Measurements from ENCODE around the gene MBD3L5. TPM values are rescaled to one million over a fixed set of nuclear protein-coding genes. Genes with fewer than 3 reads are reported as not detected.
"Not testable (repeated sequence)": the region's sequence is repeated elsewhere in the genome, so short reads cannot be mapped to it uniquely, and the experiment has no call there.

The MBD3L5 gene
- polyA plus RNA-seq, 3 donors = not detected

- not testable (repeated sequence) for DNase-seq (ENCODE audit: extremely low read depth in 1 of 11, low read depth in 9 of 11, low spot score in 4 of 11)
Observed at GRCh38 chr19:7041563-7041962, 11.2 kb downstream of the MBD3L5 start.

- DNase-seq (ENCODE audit: extremely low read depth in 1 of 11, low read depth in 9 of 11, low spot score in 4 of 11) = not testable (repeated sequence)
Observed at GRCh38 chr19:7049021-7049420, 18.6 kb downstream of the MBD3L5 start, which contains the start of gene MBD3L2. Gene MBD3L2, plus strand, starts transcription at chr19:7049321. Its CDS starts 53 bp downstream, at chr19:7049374.

DNA sequence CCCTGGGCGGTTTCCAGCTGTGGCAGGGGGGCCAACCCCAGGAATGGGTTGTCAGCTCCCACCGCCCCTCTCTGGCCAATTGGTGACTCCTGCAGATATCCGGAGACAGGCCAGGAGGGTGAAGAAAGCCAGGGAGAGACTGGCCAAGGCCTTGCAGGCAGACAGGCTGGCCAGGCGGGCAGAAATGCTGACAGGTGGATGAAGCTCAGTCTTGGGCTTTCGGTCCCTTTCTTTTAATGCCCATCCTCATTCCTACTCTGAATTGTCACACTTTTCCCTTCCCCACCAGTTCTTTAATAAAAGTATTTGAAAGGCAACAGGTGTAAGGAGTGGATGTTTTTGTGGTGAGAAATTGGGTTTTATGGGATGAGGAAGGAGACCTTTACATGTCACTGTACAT is 21.0 kb downstream of the MBD3L5 start:
- not testable (repeated sequence) for DNase-seq (ENCODE audit: extremely low read depth in 1 of 11, low read depth in 9 of 11, low spot score in 4 of 11)

- not testable (repeated sequence) for DNase-seq (ENCODE audit: extremely low read depth in 1 of 11, low read depth in 9 of 11, low spot score in 4 of 11)
Observed at GRCh38 chr19:7052896-7053295, 22.5 kb downstream of the MBD3L5 start.

- DNase-seq (ENCODE audit: extremely low read depth in 1 of 11, low read depth in 9 of 11, low spot score in 4 of 11) = not testable (repeated sequence)
Observed at GRCh38 chr19:7054635-7055368, 24.4 kb downstream of the MBD3L5 start.

DNA sequence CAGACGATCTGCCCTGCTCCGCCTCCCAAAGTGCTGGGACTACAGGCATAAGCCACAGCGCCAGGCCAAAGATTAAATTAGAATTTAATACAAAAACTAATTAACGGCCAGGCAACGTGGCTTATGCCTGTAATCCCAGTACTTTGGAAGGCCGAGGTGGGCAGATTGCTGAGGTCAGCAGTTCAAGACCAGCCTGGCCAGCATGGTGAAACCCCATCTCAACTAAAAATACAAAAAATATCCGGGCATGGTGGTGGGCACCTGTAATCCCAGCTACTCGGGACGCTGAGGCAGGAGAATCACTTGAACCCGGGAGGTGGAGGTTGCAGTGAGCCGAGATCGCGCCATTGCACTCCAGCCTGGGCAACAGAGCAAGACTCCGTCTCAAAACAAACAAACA is 25.3 kb downstream of the MBD3L5 start:
- DNase-seq (ENCODE audit: extremely low read depth in 1 of 11, low read depth in 9 of 11, low spot score in 4 of 11) = not testable (repeated sequence)

GRCh38 chr19:7056371-7056770 is 26.0 kb downstream of the MBD3L5 start:
- DNase-seq (ENCODE audit: extremely low read depth in 1 of 11, low read depth in 9 of 11, low spot score in 4 of 11) = not testable (repeated sequence)

DNA sequence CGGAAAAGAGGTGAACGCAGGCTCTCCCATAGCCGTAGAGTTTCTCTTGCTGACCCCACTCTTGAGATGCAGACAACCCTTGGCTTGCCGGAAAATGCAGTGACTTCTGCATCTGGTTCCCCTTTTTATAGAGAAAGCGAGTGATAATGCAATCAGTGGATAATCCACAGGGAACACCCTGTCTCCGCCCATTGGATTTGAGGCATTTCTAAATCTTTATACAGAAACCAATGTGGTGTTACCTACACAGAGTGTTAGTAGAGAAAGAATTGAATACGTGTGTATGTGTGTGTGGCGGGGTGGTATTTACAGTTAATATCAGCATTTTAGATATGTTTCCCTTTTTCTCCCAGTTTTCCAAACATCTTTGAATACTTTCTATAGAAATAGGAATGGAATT is 28.2 kb downstream of the MBD3L5 start, which contains the start of gene MBD3L3:
Gene MBD3L3 (minus strand): TSS at position 101 of the 400 bp plus-strand sequence. CDS start 71 bp downstream, at position 30.
- not testable (repeated sequence) for DNase-seq (ENCODE audit: extremely low read depth in 1 of 11, low read depth in 9 of 11, low spot score in 4 of 11)

DNA sequence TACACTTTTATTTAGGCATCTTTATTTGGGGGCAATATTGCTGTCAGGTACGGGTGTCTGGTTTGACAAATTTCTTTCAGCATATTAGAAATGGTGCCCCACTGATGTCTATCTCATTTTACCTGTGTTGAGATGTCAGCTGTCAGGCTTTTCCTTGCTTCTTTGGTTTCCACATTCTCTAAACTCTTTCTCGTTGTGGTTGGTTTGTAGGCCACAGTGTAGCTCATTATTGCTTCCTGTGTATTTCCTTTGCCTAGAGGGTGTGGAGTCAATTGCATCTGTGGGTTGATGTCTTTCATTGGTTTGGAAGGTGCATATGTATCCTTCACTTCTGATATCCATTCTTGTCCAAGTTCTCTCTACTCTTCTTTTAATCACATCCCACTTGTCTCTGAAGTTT is 29.6 kb downstream of the MBD3L5 start:
- not testable (repeated sequence) for DNase-seq (ENCODE audit: extremely low read depth in 1 of 11, low read depth in 9 of 11, low spot score in 4 of 11)

DNA sequence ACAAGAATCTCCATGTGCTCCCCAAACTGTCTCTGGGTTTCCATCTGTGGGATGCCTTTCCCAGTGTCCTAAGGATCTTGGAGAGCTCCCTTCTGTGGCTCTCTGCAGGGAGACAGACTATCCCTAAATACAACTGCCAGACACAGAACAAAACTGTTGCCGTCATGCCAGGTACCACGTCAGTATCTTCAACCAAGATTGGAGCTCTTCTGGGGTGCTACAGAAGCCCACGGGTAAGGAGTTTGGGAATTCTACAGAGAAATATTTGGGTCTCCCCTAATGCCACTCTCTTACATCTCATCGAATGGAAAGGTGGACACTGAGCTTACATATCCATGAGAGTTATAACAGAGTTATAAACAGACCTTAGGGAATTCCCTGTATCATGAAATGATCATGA is 33.0 kb downstream of the MBD3L5 start:
- no peak for DNase-seq (ENCODE audit: extremely low read depth in 1 of 11, low read depth in 9 of 11, low spot score in 4 of 11)

DNA sequence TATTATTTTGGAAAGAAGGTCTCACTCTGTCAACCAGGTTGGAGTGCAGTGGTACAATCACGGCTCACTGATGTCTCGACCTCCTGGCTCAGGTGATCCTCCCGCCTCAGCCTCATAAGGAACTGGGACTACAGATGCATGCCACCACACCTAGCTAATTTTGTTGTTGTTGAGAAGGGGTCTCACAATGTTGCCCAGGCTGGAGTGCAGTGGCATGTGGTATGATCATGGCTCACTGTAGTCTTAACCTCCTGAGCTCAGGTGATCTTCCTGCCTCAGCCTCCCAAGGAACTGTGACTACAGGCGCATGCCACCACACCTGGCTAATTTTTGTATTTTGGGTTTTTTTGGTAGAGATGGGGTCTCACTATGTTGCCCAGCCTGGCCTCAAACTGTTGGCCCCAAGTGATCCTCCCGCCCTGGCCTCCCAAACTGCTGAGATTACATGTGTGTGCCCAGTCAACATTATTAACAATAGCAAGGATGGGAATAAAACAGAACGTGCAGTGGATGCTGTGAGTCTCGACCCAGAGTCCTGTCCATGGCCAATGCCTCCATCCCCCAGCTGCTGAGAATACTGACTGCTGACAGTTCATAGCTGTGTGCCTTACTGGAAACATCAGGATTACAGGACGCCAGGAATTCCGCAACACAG is 33.5 kb downstream of the MBD3L5 start:
- DNase-seq (ENCODE audit: extremely low read depth in 1 of 11, low read depth in 9 of 11, low spot score in 4 of 11) = no peak

DNA sequence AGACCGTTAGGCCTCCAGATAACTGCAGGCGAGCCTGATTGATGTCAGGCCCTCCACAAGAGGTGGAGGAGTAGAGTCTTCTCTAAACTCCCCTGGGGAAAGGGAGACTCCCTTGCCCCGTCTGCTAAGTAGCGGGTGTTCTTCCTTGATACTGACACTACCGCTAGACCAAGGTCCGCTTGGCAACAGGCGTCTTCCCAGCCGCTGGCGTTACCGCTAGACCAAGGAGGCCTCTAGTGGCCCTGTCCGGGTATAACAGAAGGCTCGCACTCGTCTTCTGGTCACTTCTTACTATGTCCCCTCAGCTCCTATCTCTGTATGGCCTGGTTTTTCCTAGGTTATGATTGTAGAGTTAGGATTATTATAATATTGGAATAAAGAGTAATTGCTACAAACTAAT is 36.7 kb downstream of the MBD3L5 start:
- DNase-seq (ENCODE audit: extremely low read depth in 1 of 11, low read depth in 9 of 11, low spot score in 4 of 11) = not testable (repeated sequence)

DNA sequence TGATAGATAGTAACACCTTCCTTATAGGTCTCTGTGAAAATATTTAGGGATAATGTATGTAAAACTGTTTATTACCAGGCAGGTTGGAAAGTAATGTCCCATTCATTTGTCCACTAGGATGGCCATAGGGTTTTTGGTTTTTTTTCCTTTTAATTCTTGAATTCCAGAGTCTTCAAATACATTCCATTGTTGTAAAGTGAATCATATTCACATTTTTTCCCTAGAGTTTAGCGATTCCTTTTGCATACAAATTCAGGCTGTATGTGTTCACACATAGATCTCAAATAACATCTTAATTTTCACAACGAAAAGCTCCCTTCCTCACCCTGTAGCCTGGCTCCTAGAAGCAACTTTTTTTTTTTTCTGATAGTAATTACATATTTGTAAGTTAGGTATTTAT is 37.3 kb downstream of the MBD3L5 start:
- no peak for DNase-seq (ENCODE audit: extremely low read depth in 1 of 11, low read depth in 9 of 11, low spot score in 4 of 11)

DNA sequence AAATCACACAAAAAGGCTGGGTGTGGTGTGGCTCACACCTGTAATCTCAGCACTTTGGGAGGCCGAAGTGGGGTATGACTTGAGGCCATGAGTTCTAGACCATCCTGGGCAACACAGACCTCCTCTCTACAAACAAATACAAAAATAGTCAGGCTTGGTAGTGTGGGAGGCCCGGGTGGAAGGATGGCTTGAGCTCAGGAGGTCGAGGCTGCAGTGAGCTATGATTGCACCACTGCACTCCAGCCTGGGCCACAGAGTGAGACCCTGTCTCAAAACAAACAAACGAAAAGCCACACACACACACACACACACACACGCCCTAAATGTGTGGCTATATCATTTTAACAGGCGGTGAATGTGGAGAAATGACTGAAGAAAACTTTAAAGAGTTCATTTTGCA is 38.2 kb downstream of the MBD3L5 start:
- DNase-seq (ENCODE audit: extremely low read depth in 1 of 11, low read depth in 9 of 11, low spot score in 4 of 11) = no peak

DNA sequence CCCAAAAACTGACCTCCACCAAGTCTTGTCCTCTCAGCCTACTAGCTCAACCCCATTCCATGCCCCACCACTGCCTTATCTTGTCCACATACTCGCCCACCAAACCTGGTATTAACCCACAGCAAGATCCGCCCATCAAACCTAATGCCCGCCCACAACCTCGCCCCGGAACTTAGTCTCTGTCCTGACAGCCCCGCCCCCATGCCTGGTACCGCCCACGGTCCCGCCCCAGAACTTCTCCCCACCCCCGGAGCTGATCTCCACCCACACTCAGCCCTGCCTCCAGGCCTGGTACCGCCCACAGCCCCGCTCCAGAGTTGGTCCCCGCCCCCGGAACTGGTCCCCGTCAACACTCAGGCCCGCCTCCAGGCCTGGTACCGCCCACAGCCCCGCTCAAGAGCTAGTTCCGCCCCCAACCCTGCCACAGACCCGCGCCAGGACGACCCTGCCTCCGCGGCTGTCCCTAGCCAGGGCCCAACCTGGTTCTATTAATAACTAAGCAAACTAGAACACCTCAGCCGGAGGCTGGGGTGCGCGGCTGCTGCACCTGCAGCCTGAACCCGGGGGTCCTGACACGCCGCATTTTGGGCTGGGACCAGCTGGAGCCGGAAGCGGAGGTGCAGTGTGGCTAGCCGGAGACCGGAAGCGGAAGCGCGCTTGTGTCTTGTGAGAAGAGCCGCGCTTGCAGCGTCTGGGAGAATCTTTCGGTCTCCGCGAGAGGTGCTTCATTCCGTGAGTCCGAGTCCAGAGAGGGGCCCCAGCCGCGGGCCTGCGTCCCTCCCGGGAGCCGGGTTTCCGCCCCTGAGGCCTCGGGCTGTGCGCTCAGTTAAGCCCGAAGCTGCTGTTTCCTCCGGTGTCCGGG is 38.9 kb downstream of the MBD3L5 start, which contains the start of gene ZNF557:
Gene ZNF557 (plus strand): TSS at position 662 of the 862 bp plus-strand sequence. CDS start 5,372 bp downstream, outside the sequence.
- peak; percentile 88 to 96 (median 94) for DNase-seq (ENCODE audit: extremely low read depth in 1 of 11, low read depth in 9 of 11, low spot score in 4 of 11)

DNA sequence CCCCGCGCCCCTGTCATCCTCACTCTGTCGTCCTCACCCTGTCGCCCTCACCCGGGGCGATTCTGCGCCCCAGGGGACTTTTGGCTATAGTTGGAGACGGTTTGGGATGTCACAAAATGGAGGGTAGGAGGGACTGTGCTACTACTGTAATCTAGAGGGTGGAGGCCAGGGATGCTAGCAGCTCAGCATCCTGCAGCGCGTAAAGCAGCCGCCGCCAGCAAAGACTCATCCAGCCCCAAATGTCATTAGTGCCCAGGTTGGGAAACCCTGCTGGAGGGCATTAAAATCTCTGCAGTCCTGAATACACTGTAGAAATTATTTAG is 39.5 kb downstream of the MBD3L5 start:
- DNase-seq (ENCODE audit: extremely low read depth in 1 of 11, low read depth in 9 of 11, low spot score in 4 of 11) = no peak

- no peak for DNase-seq (ENCODE audit: extremely low read depth in 1 of 11, low read depth in 9 of 11, low spot score in 4 of 11)
Observed at GRCh38 chr19:7072541-7072940, 42.2 kb downstream of the MBD3L5 start.

DNA sequence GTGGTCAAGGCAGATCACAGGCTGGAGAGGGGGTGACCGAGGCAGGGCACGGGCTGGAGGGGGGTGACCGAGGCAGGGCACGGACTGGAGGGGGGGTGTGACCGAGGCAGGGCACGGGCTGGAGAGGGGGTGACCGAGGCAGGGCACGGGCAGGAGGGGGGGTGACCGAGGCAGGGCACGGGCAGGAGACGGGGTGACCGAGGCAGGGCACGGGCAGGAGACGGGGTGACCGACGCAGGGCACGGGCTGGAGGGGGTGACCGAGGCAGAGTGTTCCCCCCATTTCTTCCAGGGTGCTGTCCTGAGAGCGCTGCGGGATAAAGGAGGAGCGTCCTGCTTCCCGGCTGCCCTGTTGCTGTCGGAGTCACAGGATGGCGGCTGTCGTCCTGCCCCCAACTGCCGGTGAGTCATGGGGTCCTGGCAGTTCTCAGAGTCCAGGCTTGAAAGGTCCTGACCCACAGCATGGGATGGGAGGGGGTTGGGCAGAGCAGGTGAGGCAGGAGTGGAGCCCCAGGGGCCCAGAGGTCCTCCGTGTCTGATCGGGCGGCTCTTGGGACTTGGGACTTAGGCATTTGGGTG is 44.4 kb downstream of the MBD3L5 start:
- DNase-seq (ENCODE audit: extremely low read depth in 1 of 11, low read depth in 9 of 11, low spot score in 4 of 11) = no peak

- no peak for DNase-seq (ENCODE audit: extremely low read depth in 1 of 11, low read depth in 9 of 11, low spot score in 4 of 11)
Observed at GRCh38 chr19:7076151-7076550, 45.8 kb downstream of the MBD3L5 start.

All from renal cortex interstitium (tissue), 11 donors.